NCI-H187 treated with DMSO at 0.1 percent for 48 hours (cell line): ENCODE measurements around the gene AKAP1.

Experiments used
- DNase-seq: peaks from one replicate; lab custom pipeline; 2025; lab: John Stamatoyannopoulos, UW

Gene AKAP1, protein sequence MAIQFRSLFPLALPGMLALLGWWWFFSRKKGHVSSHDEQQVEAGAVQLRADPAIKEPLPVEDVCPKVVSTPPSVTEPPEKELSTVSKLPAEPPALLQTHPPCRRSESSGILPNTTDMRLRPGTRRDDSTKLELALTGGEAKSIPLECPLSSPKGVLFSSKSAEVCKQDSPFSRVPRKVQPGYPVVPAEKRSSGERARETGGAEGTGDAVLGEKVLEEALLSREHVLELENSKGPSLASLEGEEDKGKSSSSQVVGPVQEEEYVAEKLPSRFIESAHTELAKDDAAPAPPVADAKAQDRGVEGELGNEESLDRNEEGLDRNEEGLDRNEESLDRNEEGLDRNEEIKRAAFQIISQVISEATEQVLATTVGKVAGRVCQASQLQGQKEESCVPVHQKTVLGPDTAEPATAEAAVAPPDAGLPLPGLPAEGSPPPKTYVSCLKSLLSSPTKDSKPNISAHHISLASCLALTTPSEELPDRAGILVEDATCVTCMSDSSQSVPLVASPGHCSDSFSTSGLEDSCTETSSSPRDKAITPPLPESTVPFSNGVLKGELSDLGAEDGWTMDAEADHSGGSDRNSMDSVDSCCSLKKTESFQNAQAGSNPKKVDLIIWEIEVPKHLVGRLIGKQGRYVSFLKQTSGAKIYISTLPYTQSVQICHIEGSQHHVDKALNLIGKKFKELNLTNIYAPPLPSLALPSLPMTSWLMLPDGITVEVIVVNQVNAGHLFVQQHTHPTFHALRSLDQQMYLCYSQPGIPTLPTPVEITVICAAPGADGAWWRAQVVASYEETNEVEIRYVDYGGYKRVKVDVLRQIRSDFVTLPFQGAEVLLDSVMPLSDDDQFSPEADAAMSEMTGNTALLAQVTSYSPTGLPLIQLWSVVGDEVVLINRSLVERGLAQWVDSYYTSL

DNA sequence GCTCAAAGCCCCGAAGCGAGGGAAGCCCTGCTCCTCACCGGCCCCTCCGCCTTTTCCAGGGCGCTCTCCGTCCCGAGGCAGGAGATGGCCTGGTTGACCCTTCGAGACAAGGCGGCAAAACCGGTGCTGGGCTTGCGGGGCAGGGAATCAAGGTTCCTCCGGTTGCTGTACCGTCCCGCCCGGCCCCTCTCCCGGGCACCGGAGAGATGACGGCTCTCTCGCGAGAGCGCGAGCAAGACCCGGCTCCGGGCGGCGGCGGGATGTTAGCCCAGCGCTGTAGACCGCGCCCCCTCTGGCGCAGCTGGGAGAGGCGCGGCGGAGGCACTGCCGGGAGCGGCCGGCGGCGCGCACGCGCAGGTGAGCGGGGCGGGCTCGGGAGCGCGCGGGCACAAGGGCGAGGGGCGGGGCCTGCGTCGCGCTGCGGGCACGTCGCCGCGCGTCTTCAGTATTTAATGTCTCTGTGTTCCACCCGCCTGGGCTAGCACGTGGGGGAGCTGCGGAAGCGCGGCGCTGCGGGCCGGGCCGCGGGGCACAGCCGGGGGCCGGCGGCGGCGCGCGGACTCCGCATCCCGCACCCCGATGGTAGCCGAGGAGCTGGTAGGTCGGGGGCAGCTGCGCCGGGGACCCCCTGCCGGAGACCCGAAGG is at the start of gene AKAP1:
TSS of gene AKAP1 (plus strand) at position 445 of the 646 bp plus-strand sequence. CDS start 20,219 bp downstream, outside the sequence.
- DNase-seq: peak; percentile 75

DNA sequence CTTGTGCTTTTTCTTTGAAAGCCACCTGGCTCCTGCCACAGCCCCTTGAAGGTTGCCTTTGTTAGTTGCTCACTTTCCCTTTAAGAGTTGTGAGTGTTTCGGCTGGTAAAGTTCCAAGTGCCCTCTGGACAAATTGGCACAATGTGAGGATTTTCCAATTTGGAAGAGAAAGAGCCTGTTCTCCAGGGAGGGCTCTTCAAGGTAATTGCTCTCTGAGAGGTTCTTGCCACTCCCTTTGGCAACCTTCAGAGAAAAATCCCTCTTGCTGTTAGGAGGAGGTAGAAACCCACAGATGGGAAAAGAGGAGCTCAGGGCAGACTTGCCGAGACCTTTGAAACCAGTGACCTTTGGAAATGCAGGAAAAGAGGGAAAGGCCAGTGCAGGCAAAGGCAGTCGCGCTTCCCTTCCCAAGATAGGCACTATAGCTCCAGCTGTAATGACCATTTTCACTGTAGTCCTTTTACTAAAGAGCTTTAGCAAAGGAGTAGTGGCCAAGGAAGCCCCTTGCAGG is 49.0 kb upstream of the AKAP1 start:
- DNase-seq: peak; percentile 96

DNA sequence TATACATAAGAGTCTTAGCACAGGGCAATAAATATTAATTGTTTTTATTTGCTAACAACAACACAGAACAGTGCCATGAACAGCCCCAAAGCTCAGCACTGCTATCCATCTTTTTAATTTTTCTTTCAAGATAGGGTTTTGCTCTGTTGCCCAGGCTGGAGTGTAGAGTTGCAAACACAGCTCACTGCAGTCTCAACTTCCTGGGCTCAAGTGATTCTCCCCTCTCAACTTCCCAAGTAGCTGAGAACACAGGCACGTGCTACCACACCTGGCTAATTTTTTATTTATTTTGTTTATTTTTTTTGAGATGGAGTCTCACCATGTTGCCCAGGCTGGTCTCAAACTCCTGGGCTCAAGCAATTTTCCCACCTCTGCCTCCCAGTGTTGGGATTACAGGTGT is 47.6 kb upstream of the AKAP1 start:
- no peak for DNase-seq

DNA sequence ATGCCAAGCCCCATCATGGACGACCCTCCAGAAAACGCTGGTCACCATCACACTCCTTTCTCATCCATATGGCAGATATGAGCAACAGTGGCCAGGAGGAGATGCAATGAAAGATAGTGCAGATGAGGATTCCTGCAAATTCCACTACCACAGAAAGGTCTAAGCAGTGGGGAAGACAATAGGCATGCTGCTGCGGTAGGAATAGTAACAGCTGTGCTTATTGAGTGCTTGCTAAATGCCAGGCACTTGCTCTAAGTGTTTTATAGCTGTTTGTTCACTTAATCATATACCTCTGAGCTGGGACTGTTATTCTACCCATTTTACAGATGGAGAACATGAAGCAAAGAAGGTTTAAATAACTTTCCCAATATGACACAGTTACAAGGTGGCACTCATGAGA is 46.6 kb upstream of the AKAP1 start:
- DNase-seq: no peak

DNA sequence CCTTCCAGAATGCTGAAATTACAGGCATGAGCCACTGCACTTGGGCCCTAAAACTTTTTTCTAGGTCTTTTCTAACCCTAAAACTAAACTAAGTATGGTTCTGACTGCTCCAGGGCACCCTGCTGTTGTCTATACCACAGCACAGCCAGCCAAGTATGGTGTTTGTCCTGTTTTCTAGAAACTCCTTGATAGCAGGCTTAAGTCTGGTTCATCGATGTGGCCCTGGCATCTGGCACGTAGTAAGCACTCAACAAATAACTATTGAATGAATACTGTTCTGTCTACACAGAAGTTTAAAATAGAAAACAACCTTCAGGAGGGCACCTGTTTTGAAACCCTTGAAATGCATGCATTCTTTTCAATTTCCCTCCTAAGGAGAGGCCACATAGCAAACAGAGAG is 44.5 kb upstream of the AKAP1 start:
- DNase-seq: no peak

DNA sequence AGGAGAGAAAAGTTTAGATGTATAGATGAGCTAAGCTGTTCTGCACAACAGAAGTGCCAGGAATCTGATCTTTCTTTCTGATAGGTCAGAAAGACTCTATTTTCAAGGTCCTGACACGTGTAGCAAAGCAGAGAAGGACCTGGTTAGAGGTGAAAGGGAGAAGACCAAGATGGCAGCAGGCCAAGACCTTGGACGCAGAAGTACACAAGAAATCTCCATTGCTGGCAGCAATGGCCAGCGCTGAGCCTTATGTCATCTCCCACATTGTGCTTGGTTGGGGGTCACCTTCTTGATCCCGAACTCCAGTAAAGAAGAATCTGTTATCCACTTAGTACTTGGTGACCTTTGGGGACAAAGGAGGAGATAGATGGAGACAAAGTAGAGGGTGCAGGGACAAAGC is 41.8 kb upstream of the AKAP1 start:
- no peak for DNase-seq

DNA sequence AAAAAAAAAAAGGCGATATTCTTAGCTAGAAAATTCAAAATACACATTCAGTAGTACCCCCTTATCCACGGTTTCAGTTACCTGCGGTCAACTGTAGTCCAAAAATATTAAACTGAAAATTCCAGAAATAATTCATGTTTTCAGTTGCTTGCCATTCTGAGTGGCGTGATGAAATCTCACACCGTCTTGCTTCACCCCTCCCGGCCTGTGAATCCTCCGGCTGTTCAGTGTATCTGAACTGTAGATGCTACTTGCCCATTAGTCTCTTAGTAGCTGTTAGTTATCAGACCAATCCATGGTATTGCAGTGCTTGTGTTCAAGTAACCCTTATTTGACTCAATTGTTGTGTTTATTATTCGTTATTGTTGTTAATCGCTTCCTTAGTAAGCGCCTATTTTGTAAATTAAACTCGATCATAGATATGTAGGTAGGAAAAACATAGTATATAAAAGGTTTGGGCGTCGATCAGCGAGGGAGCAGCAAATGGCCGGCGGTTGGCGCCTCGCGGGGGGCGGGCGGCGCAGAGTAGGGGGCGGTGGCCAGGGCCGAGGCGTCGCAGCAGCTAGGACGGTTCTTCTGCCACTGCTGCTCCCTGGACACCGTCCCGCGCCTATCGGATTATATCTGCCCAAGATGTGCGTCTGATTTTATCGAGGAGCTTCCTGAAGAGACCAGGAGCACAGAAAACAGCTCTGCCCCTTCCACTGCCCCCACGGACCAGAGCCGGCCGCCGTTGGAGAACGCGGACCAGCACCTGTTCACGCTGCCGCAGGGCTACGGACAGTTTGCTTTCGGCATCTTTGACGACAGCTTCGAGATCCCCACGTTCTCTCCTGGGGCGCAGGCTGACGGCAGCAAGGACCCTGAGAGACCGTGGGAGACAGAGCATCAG is 39.8 kb upstream of the AKAP1 start:
- no peak for DNase-seq

DNA sequence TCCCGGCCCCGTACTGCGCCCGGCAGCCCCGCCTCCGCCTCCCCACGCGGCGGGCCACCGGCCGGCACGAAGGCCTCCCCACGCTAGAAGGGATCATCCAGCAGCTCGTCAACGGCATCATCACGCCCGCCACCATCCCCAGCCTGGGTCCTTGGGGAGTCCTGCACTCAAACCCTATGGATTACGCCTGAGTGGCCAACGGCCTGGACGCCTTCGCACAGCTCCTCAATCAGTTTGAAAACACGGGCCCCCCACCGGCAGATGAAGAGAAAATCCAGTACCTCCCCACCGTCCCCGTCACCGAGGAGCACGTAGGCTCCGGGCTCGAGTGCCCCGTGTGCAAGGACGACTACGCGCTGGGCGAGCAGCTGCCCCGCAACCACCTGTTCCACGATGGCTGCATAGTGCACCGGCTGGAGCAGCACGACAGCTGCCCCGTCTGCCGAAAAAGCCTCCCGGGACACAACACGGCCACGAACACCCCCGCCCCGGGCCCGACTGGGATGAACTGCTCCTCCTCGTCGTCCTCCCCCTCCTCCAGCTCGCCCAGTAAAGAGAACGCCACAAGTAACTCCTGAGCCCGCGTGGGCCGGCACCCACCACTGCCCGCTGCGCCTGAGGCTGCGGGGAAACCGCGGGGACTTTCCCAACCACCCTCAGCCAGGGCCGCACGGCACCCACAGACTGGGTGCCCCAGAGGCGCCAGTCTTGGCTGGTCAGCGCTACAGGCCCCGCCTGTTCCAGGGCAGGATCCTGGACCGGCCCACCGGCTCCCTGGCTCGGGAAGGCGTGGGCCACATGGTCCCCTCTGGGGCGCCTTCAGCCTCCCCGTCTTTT is 39.0 kb upstream of the AKAP1 start:
- no peak for DNase-seq

DNA sequence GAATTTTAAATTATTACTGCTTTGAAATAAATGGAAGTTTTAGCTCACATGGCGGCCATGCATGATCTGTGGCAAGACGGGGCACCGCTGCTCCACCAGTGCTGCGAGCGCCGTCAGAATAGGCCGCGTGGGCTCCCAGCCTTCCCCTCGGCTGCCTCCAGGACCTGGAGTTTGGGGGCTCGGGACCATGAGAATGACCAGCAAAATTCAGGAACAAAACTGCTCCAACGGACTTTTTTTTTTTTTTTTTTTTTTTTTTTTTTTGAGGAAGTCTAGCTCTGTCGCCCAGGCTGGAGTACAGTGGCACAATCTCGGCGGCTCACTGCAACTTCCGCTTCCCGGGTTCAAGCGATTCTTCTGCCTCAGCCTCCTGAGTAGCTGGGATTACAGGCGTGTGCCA is 38.3 kb upstream of the AKAP1 start:
- no peak for DNase-seq

DNA sequence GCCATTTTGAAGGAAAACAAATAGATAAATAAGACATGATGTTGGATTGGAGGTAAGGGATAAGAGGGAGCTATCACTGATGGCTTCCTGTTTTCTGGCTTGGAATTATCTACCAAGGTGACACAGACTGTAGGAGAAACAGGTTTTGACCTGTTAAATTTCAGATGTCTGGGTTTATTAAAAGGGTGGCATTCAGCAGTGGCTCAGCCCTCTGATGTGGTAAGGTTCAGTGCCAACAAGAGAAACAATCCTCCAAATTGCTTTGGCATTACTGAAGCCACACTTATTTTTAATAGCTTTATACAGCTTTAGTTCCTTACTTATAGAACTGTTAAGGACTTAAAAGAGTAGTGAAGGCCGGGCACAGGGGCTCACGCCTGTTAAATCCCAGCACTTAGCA is 37.0 kb upstream of the AKAP1 start:
- DNase-seq: no peak

DNA sequence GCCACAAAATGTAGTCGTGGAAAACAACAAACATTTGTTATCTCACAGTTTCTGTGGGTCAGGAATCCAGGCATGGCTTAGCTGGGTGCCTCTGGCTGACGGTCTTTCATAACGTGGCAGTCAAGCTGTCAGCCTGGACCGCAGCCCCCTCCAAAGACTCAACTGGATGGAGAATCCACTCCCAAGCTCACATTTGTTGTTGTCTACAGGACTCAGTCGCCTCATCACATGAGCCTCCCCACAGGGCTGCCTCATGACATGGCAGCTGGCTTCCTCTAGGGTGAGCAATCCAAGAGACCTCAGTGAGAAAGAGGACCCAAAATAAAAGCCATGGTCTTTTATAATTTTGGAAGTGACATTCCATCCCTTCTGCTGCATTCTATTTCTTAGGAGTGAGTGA is 34.7 kb upstream of the AKAP1 start:
- DNase-seq: no peak

DNA sequence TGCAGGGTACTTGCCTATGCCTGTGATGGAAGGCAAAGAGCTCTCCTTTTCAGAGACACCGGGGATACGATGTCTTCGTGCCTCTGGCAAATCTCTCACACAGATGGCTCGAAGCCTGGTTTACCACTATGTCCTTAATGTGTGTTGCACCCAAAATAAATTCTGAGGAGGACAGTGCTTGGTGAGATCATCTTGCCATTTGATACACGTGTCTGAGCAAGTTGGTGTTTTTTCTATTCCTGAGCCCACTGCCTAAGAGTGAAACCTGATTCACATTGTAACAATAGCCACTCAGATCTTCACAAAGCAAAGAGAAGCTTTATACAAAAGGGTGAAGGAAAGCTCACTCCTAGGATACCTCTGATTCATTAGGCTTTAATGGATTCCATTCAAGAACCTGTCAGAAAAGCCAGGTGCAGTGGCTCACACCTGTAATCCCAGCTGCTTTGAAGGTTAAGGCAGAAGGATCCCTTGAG is 33.1 kb upstream of the AKAP1 start:
- peak; percentile 97 for DNase-seq

DNA sequence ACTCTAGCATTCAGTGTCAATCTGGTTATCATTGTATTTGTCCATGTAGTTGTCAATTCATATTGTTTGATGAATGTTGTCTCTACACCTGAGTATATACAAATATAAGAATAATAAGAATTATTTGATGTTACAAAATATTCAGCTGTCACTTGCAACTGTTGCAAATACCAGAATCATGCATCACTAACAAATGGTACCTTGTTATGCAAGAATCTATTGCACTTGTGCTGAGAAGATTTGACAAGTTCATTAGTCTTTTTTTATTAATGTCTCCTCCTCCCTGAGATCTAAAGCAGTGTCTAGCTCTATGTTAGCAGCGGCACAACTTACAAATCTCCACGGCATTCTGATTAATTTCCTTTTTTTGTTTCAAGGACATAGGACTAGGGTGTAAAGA is 22.2 kb upstream of the AKAP1 start:
- DNase-seq: no peak

DNA sequence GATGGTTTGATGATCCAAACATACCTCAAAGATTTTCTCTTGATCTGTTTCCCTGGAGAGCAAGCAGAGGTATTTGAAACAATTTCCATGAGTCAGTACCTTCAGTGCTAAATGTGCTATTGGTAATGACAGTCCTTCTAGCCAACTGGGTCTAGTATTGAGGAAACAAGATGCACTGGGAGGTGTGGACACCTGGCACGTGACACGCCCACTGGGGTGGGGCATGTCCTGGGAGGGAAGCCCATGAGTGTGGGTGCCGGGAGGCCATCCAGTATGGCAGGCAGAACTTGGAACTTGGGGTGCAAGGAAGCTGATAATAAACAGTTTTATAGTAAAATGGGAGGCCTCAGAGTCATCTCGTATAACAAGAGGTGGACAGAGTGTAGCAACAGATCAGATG is 17.9 kb upstream of the AKAP1 start:
- no peak for DNase-seq

DNA sequence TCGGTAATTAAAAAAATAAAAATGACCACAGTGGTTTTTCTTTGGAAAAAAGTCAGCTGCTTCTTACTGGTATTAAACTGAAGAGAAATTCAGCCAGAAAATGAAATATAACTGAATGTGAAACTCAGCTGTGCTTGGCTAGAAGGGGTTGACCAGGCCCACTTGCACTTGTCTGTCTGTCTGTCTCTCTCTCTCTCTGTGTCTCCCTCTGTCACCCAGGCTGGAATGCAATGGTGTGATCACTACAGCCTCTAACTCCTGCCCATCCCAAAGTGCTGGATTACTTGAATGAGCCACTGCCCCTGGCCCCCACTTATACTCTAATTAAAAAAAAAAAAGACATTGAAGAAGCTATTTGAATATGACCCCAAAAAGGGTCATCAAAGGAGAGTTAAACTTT is 17.3 kb upstream of the AKAP1 start:
- DNase-seq: no peak

DNA sequence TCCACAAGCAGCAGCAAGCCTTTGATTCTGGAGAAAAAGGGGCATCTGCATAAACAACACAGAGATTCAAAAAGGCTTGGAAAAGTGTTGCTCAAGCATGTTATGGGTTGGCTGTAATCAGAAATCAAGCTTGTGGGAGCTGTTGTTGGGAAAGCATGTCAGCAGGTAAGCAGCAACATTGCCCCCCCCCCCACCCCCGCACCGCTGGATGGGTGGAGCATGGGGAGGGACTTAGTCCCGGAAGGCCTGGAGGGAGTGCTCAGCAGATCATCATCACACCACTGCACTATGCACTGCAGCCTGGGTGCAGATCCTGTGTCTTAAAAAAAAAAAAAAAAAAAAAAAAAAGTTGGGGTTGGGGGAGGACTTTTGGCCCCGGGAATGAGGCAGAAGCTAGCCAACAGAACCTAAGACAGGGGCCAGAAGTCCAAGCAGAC is 16.8 kb upstream of the AKAP1 start:
- DNase-seq: no peak

DNA sequence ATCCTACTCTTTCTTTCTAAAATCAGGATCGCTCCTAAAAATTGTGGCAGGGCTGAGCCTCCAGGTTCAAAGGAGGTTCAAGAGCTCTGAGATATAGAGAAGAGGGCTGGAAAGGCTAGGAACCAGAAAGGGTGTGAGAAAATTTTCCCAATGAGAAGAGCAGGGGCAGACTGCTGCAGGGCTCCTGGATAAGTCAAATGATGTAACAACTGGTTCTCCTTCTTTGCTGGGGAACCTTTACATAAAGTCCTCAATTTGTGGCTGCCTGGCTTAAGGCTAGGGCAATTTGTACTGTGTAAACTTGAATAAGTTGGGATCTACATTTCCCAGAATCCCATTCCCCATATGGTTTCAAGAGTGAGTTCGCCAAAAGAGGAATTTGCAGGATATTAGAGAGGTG is 16.3 kb upstream of the AKAP1 start:
- no peak for DNase-seq

DNA sequence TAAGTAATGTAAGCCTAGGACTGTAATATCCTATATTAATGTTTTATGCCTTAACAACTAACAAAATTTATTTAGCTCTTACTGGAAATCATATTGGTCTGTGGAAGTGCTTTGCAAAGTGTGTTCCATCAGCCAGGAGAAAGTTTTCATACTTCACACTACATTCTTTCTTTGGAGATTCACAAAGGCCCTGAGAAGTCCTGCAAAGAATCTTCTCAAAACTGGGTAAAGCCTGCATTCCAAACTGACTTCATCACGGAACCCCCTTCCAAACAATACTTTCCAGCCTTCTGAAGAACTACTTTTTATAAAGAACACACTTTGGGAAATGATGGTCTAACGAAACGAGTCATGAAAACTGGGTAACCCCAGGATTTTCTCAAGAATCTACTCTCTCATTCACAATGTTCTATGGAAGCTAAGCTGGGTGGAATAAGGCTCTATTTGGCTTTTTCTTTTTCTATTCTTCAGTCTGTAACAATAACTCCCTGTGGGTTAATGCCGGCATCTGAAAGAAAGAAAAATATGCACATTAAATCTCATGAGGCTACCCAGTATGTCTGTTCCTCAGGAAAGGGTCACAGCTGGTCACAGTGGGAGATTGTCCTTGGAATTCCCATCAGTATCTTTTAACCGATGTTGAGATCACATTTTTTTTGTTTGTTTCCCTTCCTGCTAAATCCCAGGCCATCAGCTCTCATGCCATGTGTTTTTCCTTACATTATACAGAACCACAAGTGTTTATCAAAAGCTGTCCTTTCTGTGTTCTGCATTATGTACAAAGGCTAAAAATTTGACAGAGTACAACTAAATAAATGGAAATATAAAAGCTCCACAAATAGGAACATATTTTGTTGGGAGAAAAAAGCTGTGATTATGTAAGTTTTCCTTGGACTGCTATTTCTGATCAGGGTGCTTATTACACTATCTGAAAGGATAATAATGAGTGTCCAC is 12.8 kb upstream of the AKAP1 start:
- DNase-seq: no peak

DNA sequence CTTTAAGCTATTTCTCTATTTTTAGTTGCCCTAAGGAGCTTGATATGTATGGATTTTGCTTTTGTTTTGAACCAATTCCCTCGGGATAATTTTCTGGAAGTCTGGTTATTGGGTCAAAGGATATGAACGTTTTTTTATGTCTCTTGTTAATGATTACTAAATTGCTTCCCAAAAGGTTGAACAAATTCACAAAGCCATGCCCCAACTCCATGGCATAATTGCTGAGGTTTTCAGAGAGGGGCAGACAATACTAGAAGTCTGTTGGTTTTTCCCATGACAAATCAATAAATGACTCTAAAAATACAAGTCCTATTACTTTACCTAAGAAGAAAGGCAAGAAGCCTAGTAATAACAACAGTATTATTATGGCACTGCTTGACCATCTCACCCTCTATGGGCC is 11.4 kb upstream of the AKAP1 start:
- DNase-seq: no peak
